ENCODE data around the gene CDCA8. TPM values are rescaled to one million over a fixed set of nuclear protein-coding genes. Genes with fewer than 3 reads are reported as not detected.

CDCA8 gene
- total RNA-seq, 1 donor from 2014 or later = 2.9 TPM

- no peak for TF ChIP-seq CTCF (IDR thresholded peaks at IDR 0.05)
- Mint-ChIP-seq H3K4me3 (no peak overlapping the region), H3K36me3 (ENCODE audit: low read depth) (no peaks in the 10 kb centered on the region), H3K27me3 (peaks cover 7% of the 10 kb centered on the region), H3K27ac (no peak overlapping the region), H3K4me1 (no peaks in the 10 kb centered on the region), H3K9me3 (no peaks in the 10 kb centered on the region)
- ChIA-PET POLR2A (no interaction called here), CTCF (no interaction called here)
- no peak for ATAC-seq (ENCODE audit: low read depth)
- DNase-seq = no peak
- intact Hi-C loops (cut with micrococcal nuclease) = no loop called here
Observed at GRCh38 chr1:37663426-37664000, 28.8 kb upstream of the CDCA8 start.

DNA sequence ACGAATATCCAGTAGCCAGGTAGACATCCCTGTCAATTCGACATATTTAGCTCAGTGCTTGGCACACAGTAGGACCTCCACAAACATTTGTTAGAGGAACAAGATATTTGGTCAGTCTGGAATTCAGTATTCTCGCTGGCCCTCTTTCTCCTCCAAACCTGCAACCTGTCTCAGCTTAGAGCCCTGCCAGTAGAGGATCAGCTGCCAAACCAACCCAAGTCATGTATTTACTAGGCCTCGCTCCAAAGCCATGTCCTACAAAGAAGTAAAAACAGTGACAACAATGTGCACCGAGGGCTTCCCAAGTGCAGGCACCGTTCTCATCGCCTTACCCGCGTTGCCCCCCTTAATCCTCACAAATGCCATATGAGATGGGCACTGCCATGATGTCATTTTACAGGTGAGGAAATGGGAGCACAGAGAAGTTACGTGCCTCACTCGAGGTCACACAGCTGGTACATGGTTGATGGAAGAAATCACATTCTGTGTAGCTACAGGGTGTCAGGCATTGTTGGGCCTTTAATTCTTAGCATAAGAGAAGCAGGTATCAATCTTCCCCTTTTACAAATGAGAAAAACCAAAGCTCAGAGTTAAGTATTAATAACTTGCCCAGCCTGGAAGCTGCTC, 26.0 kb upstream of the CDCA8 start:
- Mint-ChIP-seq H3K27ac (no peak overlapping the region), H3K4me3 (no peak overlapping the region), H3K27me3 (no peaks in the 10 kb centered on the region), H3K36me3 (ENCODE audit: low read depth) (no peaks in the 10 kb centered on the region), H3K4me1 (no peaks in the 10 kb centered on the region), H3K9me3 (no peaks in the 10 kb centered on the region)
- POLR2A ChIA-PET = no interaction called here
- CTCF ChIA-PET = interaction anchor here (1.7 kb wide), 1 partner anchor 16 kb away, joined by 6 read pairs; no protein-coding TSS in a partner anchor
- no peak for TF ChIP-seq CTCF (IDR thresholded peaks at IDR 0.05)
- no peak for ATAC-seq (ENCODE audit: low read depth)
- intact Hi-C loops (cut with micrococcal nuclease) = no loop called here
- no peak for DNase-seq

DNA sequence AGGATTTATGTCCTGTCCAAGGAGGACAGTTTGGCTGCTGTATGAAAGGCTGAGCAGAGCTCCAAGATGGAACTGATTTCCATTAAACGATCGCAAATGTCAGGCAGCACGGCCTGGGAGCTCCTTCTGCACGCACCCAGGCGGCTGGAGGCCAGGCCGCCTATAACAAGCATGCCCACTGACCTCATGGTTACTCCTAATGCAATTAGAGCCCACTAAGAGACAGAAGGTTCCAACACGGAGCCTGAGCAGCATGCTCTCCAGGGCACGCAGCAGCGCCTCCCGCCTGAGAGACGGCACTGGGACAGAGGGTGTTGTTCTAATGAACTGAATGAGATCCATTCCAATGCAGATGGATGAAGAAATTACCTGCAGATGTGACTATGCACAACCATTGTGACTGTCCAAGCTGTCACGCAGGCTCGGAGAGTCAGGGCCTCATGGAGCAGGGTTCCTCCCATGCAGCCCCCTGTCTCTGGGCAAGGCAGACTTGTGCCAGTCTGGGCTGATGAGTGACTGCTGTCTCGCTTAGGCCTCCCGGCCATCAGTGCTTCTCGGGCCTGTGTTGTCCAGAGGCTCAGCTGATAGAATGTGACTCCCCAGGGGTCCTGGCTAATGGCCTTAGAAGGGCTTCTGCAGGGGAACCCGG, 25.2 kb upstream of the CDCA8 start:
- H3K4me3 Mint-ChIP-seq = no peak overlapping the region
- intact Hi-C loops (cut with micrococcal nuclease) = no loop called here
- DNase-seq (no peak), ATAC-seq (ENCODE audit: low read depth) (no peak)
- H3K36me3 Mint-ChIP-seq (ENCODE audit: low read depth) = no peaks in the 10 kb centered on the region
- H3K4me1 Mint-ChIP-seq = no peaks in the 10 kb centered on the region
- CTCF ChIA-PET = interaction anchor here (1.7 kb wide), 1 partner anchor 15 kb away, joined by 6 read pairs; no protein-coding TSS in a partner anchor
- TF ChIP-seq CTCF (IDR thresholded peaks at IDR 0.05) = no peak
- no peaks in the 10 kb centered on the region for H3K9me3 Mint-ChIP-seq
- POLR2A ChIA-PET = no interaction called here
- peaks cover 3% of the 10 kb centered on the region for H3K27me3 Mint-ChIP-seq
- no peak overlapping the region for H3K27ac Mint-ChIP-seq

DNA sequence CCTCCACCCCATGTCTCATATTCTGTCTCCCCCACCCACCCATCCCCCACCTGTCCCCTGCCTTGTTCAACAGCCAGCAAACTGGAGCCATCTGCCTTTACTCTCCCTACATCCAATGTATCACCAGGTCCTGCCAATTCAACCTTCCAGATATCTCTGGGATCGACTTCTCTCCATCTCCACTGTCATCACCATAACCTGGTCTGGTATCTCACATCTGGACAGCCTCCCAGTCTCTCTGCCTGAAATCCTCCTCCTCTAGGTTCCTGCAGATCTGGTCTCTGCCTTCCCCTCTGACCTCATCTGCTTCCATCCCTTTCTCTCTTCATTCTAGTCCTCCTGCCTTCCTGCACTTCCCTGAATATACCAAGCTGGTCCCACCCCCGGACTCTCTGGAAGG, 22.2 kb upstream of the CDCA8 start:
- intact Hi-C loops (cut with micrococcal nuclease) = no loop called here
- ATAC-seq (ENCODE audit: low read depth) (no peak), DNase-seq (no peak)
- CTCF ChIA-PET = no interaction called here
- TF ChIP-seq CTCF (IDR thresholded peaks at IDR 0.05) = no peak
- Mint-ChIP-seq H3K4me3 (no peak overlapping the region), H3K27me3 (peaks cover 6% of the 10 kb centered on the region), H3K36me3 (ENCODE audit: low read depth) (no peaks in the 10 kb centered on the region), H3K9me3 (no peaks in the 10 kb centered on the region), H3K4me1 (peaks cover 2% of the 10 kb centered on the region), H3K27ac (no peak overlapping the region)
- POLR2A ChIA-PET = interaction anchor here (0.7 kb wide), 1 partner anchor 9 kb away, joined by 6 read pairs; no protein-coding TSS in a partner anchor

- Mint-ChIP-seq H3K4me1 (peaks cover 13% of the 10 kb centered on the region), H3K36me3 (ENCODE audit: low read depth) (no peaks in the 10 kb centered on the region), H3K4me3 (no peak overlapping the region), H3K9me3 (no peaks in the 10 kb centered on the region), H3K27me3 (peaks cover 6% of the 10 kb centered on the region), H3K27ac (no peak overlapping the region)
- ChIA-PET CTCF (no interaction called here), POLR2A (no interaction called here)
- no peak for DNase-seq
- TF ChIP-seq CTCF (IDR thresholded peaks at IDR 0.05) = no peak
- ATAC-seq (ENCODE audit: low read depth) = no peak
- intact Hi-C loops (cut with micrococcal nuclease) = no loop called here
Observed at GRCh38 chr1:37671261-37671660, 21.1 kb upstream of the CDCA8 start.

Measured in activated B cell treated with CpG ODN at 0.5 μM for 24 hours (primary cell).